LoVo (cell line): ENCODE data around the gene ZNF518A.
A peak's percentile ranks its signal among the peaks of the same experiment; 100 is the strongest.

ENCODE experiments used
- DNase-seq: peaks from one replicate; pipeline ENCODE4 v3.0.0-alpha.2; 2016; ENCODE audit warnings: low spot score

Gene ZNF518A, protein sequence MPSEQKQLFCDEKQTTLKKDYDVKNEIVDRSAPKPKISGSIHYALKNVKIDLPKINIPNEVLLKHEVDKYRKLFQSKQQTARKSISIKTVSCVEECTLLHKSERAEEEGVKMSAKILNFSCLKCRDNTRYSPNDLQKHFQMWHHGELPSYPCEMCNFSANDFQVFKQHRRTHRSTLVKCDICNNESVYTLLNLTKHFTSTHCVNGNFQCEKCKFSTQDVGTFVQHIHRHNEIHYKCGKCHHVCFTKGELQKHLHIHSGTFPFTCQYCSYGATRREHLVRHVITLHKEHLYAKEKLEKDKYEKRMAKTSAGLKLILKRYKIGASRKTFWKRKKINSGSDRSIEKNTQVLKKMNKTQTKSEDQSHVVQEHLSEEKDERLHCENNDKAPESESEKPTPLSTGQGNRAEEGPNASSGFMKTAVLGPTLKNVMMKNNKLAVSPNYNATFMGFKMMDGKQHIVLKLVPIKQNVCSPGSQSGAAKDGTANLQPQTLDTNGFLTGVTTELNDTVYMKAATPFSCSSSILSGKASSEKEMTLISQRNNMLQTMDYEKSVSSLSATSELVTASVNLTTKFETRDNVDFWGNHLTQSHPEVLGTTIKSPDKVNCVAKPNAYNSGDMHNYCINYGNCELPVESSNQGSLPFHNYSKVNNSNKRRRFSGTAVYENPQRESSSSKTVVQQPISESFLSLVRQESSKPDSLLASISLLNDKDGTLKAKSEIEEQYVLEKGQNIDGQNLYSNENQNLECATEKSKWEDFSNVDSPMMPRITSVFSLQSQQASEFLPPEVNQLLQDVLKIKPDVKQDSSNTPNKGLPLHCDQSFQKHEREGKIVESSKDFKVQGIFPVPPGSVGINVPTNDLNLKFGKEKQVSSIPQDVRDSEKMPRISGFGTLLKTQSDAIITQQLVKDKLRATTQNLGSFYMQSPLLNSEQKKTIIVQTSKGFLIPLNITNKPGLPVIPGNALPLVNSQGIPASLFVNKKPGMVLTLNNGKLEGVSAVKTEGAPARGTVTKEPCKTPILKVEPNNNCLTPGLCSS (N-terminal part only)

DNA sequence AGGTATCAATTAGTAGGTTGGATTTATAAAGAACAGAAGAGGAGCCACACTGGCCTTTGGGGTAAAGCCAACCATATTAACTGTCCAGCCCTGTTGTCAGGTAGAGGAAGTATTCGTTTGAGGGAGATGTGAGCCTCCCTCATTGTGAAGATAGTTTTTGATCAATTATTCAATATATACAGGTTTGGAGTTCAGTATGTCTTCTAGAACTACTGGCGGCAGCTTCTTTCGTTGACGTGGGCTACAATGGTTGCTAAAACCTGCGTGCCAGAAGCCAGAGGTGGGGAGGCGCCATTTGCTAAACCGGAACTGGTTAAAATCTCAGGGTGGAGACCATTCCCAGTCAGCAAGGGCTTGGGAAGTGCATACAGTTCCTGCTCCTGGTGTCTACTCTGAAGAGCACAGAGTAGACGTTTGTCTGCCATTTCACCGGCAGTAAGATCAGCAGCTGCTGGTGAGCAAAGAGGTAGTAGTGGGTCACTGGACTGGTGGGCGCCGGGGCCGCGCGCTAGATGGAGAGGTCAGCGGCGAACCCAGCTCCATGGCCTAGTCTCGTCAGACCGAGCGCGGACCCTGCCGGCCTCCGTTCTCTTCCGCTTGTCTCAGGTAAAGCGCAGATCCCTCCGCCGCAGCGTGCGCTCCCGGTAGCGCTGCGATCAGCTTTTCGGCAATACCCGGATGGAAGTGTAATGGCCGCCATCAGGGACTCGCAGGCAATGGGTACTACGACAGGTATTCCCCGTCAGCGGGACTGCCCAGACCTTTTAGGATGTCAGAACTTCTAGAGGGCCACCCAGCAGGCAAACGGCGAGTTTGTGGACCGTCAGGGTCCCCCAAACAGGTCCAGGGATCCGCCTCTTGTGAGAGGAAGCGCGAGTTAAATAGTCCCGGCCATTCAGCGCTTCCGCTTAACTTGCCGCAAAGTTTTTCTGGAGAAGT is at the start of gene ZNF518A:
Gene ZNF518A (plus strand): TSS at position 911 of the 939 bp plus-strand sequence. CDS start 26,026 bp downstream, outside the sequence.
- DNase-seq: peak; percentile 94

DNA sequence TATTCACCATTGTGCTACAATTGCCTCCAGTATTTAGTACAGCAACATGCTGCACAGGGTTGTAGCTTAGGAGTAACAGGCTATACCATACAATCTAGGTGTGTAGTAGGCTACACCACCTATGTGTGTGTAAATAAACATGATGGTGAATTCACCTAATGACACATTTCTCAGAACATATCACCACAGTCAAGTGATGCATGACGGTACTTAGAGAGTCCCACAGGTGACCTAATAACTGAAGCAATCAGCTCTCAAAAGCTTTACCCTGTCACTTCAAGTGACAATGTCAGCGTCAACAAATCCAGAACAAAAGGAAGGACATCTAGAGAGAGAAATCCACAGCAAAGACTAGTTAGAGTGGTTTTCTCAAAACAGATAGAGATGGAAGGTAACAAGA is 47.9 kb upstream of the ZNF518A start:
- DNase-seq: no peak

GRCh38 chr10:96082748-96083147 is 47.3 kb upstream of the ZNF518A start:
- no peak for DNase-seq

DNA sequence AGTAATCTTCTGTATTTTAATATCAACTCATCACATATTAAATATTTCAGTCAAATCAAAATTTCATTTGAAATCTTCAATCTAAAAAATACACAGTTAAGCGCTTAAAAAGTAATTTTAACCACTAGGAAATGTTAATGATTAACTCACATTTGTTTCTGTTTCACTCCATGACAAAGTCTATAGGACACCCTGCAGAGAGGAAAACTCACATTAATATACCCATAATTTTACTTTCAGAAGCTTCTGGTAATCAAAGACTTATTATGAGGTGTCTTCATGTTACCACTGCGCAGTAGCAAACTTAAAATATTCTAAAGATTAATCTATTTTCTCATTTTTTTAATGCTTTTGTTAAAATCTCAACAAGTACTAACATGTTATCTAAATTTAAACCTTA is 41.0 kb upstream of the ZNF518A start:
- peak; percentile 71 for DNase-seq

GRCh38 chr10:96089670-96090462 is 40.2 kb upstream of the ZNF518A start:
- DNase-seq: peak; percentile 94

DNA sequence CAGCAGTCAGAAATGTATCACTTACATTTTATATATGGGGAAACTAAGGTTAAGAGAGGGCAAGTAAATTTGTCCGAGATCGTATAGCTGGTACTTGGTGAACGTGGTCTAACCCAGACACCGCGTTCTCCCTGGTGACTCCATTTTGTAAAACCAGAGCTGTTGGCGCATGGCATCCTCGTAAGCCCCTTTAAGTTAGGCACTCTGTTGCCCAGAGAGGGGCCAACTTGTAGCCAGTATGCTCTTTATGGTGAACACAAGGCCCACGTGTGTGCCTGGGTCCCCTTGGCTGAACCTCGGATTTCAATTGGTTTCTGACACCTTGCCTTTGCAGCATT is 39.7 kb upstream of the ZNF518A start:
- no peak for DNase-seq

- no peak for DNase-seq
Measured at GRCh38 chr10:96092999-96093767, 36.9 kb upstream of the ZNF518A start.

DNA sequence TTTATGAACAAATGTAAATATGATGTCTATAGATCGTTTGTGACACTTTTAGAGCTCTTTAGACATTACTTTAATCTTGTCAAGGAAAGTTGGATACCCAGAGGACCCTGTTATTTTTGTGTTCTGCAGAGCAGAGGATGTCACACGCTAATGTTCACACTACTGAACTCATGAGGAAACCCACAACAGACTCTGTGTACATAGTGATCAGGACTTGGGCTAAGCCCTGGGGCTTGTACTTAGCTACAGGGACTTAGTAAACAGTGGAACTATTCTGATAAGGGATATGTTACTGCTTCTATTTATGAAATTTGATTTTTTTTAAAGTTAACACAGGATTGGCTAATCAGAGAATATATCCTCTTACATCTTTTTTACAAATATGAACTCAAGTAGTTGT is 36.1 kb upstream of the ZNF518A start:
- DNase-seq: no peak

DNA sequence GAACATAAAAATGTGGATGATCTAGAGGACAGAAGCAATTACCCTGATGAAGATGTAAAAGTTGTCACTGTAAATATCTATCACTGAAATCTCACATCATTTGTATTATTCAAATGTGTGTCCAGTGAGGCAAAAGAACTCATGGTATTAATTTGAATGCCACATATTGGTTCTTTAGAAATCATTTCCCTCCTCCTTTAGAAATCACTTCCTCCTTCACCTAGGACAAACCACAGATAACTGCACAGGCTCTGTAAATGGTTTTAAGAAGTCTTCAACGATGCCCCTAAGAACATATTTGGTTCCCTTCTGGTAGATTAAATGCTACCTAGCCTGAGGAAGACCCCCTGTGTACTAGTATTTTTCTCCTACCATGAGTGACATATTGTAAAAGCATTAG is 33.1 kb upstream of the ZNF518A start:
- no peak for DNase-seq

- no peak for DNase-seq
Measured at GRCh38 chr10:96097865-96098264, 32.2 kb upstream of the ZNF518A start.

- DNase-seq: no peak
Measured at GRCh38 chr10:96107623-96108038, 22.5 kb upstream of the ZNF518A start.

- no peak for DNase-seq
Measured at GRCh38 chr10:96112531-96112930, 17.6 kb upstream of the ZNF518A start.

DNA sequence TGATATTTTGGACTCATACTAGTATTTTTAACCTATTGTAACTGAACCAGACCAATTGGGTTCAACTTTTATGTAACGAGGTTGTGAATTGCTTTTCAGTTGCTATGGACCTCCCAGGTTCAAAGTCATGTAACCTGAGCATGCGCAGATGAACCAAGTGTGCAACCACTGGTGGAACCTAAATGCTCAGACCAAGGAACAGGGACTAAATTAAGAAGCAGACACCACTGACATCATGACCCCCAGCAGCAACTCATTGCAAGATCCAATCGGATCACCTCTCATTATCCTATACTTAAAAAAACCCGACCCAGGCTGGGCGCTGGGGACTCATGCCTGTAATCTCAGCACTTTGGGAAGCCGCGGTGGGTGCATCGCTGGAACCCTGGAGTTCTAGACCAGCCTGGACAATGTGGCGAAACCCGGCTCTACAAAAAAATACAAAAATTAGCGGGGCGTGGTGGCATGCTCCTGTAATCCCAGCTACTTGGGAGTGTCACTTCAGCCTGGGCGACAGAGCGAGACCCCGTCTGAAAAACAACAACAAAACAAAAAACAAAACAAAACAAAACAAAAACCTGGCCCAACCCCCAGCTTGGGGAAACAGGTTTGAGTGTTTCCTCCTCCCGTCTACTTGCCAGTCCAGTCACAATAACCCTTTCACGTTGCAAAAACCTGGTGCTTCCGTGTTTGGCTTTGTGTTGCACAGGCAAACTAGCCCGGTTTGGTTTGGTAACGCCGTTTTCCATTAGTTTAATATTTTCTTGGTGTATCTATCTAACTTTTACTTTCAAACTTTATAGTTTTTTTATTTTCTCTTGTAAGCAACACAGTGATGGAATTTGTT is 11.3 kb upstream of the ZNF518A start:
- DNase-seq: peak; percentile 89

- DNase-seq: no peak
Measured at GRCh38 chr10:96122824-96123223, 7.3 kb upstream of the ZNF518A start.

DNA sequence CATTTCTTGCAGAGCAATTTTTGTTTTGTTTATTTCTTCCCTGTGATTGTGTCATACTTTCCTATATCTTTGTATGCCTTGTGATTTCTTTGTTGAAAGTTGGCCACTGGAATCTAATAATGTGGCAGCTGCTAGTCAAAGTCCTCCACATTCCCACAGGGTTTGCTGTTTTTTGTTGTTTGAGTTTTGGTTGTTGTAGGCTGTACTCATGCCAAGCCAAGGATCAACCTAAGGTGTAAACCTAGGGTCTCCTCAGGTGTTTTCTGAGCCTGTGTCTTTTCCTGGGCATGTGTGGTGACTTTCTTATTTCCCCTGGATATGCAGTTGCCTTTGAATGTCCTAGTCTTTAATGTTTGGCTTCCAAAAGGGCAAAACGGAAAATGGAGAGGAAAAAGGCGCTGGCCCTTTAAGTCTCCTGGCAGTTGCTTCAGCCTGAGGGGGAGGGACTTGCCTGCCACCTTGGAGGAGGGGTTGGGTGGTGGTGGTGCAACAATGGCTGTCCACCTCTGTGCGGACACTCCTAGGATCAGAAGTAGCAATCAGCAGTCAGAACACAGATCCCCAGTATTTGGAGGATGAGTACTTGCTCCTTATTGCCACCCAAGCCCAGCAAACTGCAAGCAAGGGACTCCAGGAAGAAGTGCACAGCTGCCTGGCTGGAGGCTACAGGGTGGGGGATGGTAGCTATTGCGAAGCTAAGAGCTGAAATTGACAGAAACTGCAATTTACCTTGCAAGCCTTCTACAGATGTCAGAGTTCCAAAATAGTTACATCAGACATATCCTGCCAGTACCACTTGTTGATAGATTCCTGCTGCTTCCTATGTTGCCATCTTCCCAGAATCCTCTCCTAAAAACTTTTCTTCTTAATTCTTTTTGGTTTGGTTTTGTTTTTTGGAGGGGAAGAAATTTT is 5.6 kb upstream of the ZNF518A start:
- no peak for DNase-seq

DNA sequence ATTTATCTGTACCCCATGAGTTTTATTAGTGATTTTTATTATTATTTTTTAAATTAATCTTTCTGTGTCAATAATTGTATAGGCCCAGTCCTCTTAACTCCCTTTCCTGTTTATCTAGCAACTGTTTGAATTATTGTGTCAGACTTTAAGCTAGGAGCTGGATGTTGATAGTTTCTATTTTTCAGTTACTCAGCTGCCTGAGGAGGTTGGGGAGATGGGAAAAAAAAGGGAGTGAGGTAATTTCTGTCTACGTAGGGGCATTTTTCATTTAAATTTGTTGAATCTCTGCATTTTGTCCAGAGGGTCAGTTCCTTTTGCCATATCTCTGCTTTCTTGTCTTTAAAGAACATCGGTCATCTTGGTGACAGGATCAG is 5.0 kb upstream of the ZNF518A start:
- DNase-seq: no peak

- peak; percentile 83 for DNase-seq
Measured at GRCh38 chr10:96130326-96130995, 364 bp downstream of the ZNF518A start.

DNA sequence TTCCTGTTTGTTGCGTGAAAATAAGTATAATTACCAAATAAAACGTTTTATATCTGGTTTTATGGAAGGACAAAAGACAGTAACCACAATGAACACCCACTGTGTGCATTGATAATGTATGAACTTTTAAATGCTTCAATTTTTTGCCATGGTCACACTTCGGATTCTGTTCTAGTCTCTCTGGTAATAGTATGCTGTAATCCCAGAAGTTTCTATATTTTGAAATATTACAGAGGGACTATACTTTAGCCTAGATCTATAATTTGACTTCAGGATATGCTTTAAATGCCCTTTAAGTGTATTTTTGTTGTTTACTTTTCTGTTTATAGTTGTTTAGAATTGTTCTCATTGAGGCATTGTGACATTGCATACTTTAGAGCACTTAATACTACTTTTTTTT is 1.5 kb downstream of the ZNF518A start:
- no peak for DNase-seq
